HG03064 (cell line): Measurements from ENCODE around the gene SPC25.
"Not testable (repeated sequence)": the region's sequence is repeated elsewhere in the genome, so short reads cannot be mapped to it uniquely, and the experiment has no call there.

ENCODE experiments used
- ATAC-seq: cut with Tn5 transposase; IDR thresholded peaks from one replicate; pipeline ENCODE4 v1.9.1; 2021; ENCODE audit warnings: low read depth; ENCODE audit not compliant: unreplicated experiment

SPC25 gene, protein sequence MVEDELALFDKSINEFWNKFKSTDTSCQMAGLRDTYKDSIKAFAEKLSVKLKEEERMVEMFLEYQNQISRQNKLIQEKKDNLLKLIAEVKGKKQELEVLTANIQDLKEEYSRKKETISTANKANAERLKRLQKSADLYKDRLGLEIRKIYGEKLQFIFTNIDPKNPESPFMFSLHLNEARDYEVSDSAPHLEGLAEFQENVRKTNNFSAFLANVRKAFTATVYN

DNA sequence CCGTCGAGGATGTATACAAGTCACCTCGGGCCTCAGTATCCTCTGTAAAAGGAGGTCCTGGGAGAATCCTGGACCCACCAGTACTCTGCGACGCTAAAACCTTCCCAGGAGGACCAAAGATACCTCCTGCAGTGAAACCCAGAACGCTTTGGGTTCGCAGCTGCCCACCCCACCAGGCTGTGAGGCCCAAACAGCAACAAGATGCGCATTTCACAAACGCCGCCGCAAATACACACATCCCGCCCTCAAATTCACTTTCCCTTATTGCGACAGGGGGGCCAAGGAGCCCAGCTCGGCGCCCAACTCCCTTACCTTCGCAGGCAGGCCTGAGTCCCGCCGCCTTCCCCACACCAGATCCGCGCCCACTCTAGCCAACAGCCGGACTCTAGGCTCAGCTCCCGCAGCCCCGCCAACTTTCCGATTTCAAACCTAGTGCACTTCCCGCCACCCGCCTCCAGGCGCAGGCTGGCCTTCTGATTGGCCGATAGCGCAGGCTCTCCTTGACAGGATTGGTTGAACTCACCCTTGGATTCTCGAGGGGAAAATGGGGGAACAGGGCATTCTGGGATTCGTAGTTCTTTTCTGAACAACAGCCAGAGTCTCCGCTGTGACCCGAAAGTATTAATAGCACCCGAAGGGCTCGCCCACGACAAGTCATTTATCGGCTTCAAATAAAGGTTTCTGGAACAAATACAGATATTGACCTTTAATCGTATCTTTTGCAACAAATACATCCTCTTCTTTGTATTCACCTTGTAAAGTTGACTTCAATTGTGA lies at the start of gene SPC25:
TSS of gene SPC25 (minus strand) at position 425 of the 777 bp plus-strand sequence. CDS start 911 bp downstream, outside the sequence.
- ATAC-seq = peak; percentile 100

DNA sequence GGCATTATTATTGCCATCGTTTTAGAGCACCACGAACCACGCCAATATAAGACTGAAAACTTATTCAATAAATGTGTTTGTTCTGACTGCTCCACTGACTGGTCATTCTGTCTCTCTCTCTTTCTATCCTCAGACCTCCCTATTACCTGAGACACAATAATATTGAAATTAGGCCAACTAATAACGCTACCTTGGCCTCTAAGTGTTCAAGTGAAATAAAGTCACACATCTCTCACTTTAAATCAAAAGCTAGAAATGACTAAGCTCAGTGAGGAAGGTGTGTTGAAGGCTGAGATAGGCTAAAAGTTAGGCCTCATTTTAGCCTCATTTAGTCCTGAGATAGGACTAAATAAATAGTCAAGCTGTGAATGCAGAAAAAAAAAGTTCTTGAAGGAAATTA lies 49.7 kb upstream of the SPC25 start:
- ATAC-seq = peak; percentile 67

- no peak for ATAC-seq
These were observed 48.8 kb upstream of the SPC25 start for GRCh38 chr2:168939061-168939460.

- no peak for ATAC-seq
These were observed 45.8 kb upstream of the SPC25 start for GRCh38 chr2:168935810-168936581.

GRCh38 chr2:168934826-168935225 lies 44.6 kb upstream of the SPC25 start:
- ATAC-seq = no peak

DNA sequence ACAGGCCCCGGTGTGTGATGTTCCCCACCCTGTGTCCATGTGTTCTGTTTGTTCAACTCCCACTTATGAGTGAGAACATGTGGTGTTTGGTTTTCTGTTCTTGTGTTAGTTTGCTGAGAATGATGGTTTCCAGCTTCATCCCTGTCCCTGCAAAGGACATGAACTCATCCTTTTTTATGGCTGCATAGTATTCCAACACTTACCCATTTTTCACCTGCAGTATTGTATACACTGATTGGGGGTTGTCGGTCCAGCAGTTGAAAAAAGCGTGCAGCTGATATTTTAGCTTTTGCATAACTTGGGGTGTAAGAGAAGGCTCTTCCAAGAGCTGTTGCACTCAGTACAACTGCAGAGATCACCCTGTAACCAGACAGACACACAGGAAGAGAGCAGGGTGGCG lies 41.9 kb upstream of the SPC25 start:
- not testable (repeated sequence) for ATAC-seq

- ATAC-seq = no peak
These were observed 40.0 kb upstream of the SPC25 start for GRCh38 chr2:168930242-168930641.

GRCh38 chr2:168929031-168929430 lies 38.8 kb upstream of the SPC25 start:
- no peak for ATAC-seq

- ATAC-seq = no peak
These were observed 38.0 kb upstream of the SPC25 start for GRCh38 chr2:168928113-168928831.

DNA sequence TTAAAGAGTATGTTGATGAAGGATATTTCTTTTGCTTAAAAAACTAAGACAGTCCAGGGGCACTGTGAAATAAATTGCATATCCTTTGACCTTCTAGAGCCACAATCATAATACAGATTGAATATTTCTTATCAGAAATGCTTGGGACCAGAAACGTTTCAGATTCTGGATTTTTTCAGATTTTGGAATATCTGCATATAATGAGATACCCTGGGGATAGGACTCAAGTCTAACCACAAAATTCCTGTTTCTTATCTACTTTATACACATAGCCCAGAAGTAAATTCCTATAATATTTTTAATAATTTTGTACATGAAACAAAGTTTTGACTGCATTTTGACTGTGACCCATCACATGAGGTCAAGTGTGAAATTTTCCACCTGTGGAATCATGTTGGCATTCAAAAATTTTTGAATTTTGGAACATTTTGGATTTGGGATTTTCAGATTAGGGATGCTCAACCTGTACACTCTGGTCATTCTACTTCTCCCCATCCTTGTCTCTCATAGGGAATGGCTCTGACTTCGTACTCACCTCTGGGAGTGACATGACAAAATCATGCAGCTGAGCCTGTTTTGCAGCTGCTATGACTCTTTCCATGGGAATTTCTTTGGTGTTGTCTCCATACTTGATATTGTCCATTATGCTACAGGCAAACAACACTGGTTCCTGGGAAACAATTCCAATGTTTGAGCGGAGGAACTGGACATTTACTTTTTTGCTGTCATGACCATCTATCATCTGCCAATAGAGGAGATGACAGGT lies 36.6 kb upstream of the SPC25 start:
- no peak for ATAC-seq

GRCh38 chr2:168920504-168921157 lies 30.4 kb upstream of the SPC25 start:
- no peak for ATAC-seq

DNA sequence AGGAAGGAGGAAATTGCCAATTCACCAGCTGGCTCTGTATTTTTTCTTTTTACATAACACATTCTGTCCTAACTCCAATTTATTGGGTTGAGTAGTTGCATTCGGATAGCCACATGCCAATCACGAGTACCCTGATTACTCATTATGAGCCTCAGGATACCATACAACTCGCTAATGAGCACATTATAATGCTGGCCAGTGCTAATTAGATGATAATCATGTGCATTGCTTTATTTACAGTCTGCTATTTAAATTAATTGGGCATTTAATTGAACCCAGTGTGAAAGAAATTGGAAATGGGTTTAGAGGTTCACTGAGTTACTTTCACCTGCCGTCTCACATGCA lies 26.1 kb upstream of the SPC25 start:
- ATAC-seq = no peak

GRCh38 chr2:168915441-168916330 lies 25.5 kb upstream of the SPC25 start:
- no peak for ATAC-seq

- no peak for ATAC-seq
These were observed 23.3 kb upstream of the SPC25 start for GRCh38 chr2:168913495-168913894.

GRCh38 chr2:168912901-168913369 lies 22.7 kb upstream of the SPC25 start:
- ATAC-seq = no peak

GRCh38 chr2:168912466-168912865 lies 22.2 kb upstream of the SPC25 start:
- no peak for ATAC-seq

DNA sequence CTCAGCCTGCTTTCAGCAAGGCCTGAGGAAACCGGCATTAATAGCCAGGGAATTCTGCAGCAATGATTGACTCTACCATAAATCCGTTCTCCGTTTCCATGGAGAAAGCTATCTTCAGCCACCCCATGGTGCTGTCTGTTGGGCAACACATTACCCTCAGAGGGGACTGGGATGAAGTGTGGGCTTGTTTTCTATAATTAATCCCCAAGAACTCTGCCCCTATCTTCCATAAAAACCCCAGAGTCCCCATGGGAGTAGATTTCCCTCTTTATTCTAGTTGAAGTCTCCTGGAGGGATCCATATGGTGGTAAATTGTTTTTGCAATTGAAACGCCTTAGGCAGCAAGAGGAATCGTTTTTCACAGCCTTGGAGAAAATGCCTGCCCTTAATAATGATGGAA lies 20.1 kb upstream of the SPC25 start:
- no peak for ATAC-seq

GRCh38 chr2:168907940-168908662 lies 17.9 kb upstream of the SPC25 start:
- ATAC-seq = no peak
